Omental fat pad (tissue), 4 donors: ENCODE data around the gene RNF214. TPM values are rescaled to one million over a fixed set of nuclear protein-coding genes. Genes with fewer than 3 reads are reported as not detected.
"Not testable (repeated sequence)": the region's sequence is repeated elsewhere in the genome, so short reads cannot be mapped to it uniquely, and the experiment has no call there.

ENCODE experiments used
- ATAC-seq: fragments of 150-250 bp; one replicate; pipeline ENCODE4 v1.9.1; 2016; ENCODE audit warnings: mild to moderate bottlenecking, moderate library complexity; ENCODE audit not compliant: low FRiP score
- DNase-seq: peaks from one replicate; pipeline ENCODE4 v3.0.0-alpha.2; 2019; ENCODE audit warnings: low spot score
- total RNA-seq, 4 donors: library from RNA; depleted of rRNA; stranded (reverse); fragments of >200 nt; gene quantifications; one replicate each; pipeline ENCODE4 v1.1.0, GENCODE V29; 2016
- TF ChIP-seq, protein P1 (sequence below), 3 donors: fragments of 450-650 bp; IDR thresholded peaks; one replicate each; pipeline ENCODE4 v1.5.1; 2016 to 2017; ENCODE audit warnings: antibody characterized with exemption in 3 of 3, mild to moderate bottlenecking in 3 of 3, moderate library complexity in 2 of 3

The RNF214 gene
- total RNA-seq, 4 donors from 2014 or later: 7.7 to 12.1 (median 9.8) TPM

- DNase-seq: no peak
- TF ChIP-seq, protein P1, sequence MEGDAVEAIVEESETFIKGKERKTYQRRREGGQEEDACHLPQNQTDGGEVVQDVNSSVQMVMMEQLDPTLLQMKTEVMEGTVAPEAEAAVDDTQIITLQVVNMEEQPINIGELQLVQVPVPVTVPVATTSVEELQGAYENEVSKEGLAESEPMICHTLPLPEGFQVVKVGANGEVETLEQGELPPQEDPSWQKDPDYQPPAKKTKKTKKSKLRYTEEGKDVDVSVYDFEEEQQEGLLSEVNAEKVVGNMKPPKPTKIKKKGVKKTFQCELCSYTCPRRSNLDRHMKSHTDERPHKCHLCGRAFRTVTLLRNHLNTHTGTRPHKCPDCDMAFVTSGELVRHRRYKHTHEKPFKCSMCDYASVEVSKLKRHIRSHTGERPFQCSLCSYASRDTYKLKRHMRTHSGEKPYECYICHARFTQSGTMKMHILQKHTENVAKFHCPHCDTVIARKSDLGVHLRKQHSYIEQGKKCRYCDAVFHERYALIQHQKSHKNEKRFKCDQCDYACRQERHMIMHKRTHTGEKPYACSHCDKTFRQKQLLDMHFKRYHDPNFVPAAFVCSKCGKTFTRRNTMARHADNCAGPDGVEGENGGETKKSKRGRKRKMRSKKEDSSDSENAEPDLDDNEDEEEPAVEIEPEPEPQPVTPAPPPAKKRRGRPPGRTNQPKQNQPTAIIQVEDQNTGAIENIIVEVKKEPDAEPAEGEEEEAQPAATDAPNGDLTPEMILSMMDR (IDR thresholded peaks at IDR 0.05): no peak
- ATAC-seq: no peak
These were observed 15.9 kb downstream of the RNF214 start for GRCh38 chr11:117248341-117248740.

DNA sequence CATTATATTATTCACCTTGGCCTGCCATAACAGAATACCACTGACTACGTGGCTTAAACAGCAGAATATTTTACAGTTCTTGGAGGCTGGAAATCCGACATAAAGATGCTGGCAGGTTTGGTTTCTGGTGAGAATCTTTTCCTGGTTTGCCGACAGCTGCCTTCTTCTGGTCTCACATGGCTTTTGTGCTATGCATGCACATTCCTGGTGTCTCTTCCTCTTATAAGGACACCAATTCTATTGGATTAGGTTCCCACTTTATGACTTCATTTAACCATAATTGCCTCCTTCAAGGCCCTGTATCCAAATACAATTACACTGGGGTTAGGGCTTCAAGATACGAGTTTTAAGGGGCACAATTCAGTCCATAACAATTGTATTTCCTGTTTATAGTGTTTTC is 17.1 kb downstream of the RNF214 start:
- ATAC-seq (no peak), DNase-seq (no peak)
- TF ChIP-seq, protein P1 (IDR thresholded peaks at IDR 0.05): no peak

DNA sequence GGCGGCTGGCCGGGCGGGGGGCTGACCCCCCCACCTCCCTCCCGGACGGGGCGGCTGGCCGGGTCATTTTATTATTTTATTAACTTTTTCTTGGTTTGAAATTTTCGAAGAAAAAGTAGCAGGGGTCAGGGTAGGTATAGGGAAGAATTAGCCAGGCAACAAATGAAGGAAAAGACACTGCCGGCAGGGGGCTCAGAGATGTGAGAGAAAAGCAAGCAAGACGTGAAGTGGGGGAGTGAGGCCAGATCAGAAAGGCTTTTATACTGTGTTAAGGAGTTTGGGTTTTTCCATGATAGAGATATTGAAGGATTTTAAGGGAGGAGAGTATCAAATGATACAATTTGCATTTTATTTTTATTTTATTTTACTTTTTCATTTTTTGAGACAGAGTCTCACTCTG is 19.0 kb downstream of the RNF214 start:
- no peak for ATAC-seq
- DNase-seq: no peak
- TF ChIP-seq, protein P1 (IDR thresholded peaks at IDR 0.05): no peak

DNA sequence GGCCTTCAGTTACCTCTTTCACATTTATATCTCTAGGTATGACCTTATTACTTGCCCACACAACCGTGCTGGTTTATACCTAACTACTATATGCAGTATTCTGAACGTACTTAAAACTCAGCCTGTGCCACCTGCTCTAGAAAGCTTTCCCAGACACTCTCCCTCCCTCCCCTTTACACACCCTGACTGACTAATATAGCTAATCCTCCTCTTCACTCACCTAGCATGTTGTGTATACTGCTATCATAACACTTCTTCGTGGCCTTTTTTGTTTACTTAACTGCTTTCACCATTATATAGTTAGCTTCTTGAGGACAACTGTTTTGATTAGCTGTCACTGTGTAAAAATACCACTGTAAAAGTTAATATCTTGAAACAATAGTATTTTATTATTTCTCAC is 23.5 kb downstream of the RNF214 start:
- TF ChIP-seq, protein P1 (IDR thresholded peaks at IDR 0.05): no peak
- ATAC-seq (no peak), DNase-seq (no peak)

GRCh38 chr11:117256573-117256972 is 24.1 kb downstream of the RNF214 start:
- TF ChIP-seq, protein P1 (IDR thresholded peaks at IDR 0.05): no peak
- ATAC-seq (no peak), DNase-seq (no peak)

DNA sequence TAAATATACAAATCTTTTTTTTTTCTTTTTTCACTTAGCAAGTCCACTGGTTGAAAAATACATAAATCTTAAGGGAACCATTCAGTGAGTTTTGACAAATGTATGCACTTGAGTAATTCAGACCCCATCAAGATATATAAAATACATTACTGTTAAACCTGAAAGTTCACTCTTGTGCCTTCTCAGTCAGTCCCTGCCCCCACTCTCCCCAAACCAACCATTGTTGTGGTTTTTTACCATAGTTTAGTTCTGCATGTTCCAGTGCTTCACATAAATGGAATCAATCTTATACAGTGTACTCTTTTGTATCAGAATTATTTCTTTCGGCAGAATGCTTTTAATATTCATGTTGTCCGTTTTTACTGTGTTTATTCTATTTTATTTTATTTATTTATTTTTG is 26.1 kb downstream of the RNF214 start:
- TF ChIP-seq, protein P1 (IDR thresholded peaks at IDR 0.05): no peak
- DNase-seq: no peak
- ATAC-seq: no peak

GRCh38 chr11:117259417-117259816 is 26.9 kb downstream of the RNF214 start:
- ATAC-seq (no peak), DNase-seq (no peak)
- TF ChIP-seq, protein P1 (IDR thresholded peaks at IDR 0.05): no peak

GRCh38 chr11:117264624-117265323 is 32.3 kb downstream of the RNF214 start:
- DNase-seq, ATAC-seq: not testable (repeated sequence)
